Non-pigmented ciliary epithelial cell (primary cell): ENCODE data around the gene TEX53.

ENCODE experiments used
- DNase-seq: peaks from one replicate; pipeline ENCODE4 v3.0.0-alpha.2; 2010; ENCODE audit warnings: low read depth

Gene TEX53

DNA sequence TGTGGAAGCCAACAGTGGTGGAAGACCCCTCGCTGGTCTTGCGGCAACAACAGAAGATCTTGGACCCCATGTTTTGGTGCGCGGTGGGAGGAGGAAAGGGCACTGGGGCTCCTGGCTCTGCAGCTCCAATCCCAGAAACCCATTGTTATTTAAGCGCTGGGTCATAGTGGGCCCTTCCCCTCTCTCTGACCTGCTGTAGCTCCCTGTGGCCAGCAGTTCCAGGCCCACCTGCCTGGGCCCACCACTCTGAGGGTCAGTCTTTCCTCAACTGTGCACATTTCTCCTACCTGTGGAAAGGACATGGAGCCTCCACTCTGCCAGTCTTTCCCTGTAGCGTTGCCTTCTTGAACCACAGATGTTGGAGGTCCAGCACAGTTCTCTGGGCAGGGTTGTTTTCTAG lies at the start of gene TEX53:
TSS of gene TEX53 (minus strand) at position 101 of the 400 bp plus-strand sequence. CDS start at position 70, 31 bp downstream.
- DNase-seq = no peak

DNA sequence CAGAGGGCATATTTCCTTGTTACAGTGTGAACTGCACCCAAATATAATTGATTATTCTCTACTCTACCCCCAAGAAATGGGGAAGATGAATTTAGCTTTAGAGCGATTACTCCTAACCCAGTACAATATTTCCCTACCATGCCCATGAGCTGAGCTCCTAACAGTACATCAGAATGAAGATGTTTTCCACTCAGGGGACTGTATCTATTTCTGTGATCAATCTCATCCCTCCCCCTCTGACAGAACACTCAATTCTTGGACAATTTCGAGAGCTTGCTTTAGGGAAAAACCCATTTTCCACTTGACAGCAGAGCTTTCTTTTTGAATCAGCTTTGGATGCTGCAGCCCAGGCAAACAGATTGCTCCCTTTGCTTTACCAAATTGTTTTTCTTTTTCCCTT lies 49.1 kb upstream of the TEX53 start:
- no peak for DNase-seq

DNA sequence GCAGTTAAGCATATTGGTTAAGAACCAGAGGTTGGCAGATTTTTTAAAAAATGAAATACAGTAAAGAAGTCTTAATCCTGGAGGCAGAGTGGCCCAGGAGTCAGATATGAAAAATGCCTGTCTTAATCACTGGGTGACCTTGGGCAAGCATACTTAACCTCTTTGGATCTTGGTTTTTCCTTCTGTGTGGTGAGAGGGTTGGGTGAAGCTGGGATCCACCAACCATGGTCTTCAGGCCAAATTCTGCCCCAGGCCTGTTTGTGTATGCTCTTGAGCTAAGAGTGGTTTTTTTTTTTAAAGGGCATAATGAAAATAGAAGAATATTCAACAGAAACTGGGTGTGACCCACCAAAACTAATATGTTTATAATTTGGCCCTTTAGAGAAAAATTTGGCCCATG lies 44.4 kb upstream of the TEX53 start:
- DNase-seq = no peak

GRCh38 chr9:114697951-114698351 lies 40.3 kb upstream of the TEX53 start:
- no peak for DNase-seq

- no peak for DNase-seq
These were observed 39.4 kb upstream of the TEX53 start for GRCh38 chr9:114696814-114697544.

GRCh38 chr9:114695948-114696347 lies 38.3 kb upstream of the TEX53 start:
- DNase-seq = no peak

DNA sequence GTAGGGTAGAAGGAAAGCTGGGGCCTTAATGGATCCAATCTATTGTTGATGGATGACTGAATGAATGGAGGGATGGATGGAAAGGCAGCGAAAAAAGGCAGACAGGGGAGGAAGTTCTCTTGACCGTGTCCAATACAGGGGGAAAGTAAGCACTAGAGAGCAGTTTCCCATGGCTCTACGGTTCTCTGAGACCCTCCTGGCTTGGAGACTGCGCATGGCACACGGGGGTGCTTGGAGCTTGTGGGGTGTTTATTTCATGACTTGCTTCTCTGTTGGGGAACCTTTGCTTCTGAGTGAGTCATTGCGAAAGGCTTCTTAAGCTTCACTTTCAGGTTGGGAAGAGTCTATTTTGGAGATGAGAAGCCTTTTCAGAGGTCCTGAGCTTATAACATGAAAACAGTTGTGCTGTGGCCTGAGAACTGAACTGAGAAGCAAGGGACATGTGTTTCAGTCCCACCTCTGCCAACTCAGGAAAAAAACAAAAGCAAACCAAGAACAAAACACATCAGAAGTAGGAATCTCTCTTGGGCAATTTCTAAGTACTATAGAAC lies 37.2 kb upstream of the TEX53 start:
- DNase-seq = no peak

DNA sequence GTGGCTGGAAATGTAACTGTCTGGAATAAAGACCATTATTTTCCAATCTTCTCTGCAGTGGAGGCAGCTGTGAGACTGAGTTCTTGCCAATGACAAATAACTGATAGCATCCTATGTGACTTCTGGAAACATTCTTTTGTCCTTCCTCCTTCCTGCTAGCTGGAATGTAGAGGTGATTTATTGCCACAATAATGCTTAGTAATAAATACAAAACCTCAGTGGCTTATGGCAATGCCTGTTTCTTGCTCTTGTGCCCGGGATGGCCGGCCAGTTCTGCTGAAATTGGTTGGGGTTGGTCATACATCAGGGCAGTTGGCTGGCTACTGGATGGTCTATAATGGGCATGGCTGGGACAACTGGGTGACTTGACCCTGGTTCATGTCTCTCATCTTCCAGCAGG lies 36.5 kb upstream of the TEX53 start:
- no peak for DNase-seq

DNA sequence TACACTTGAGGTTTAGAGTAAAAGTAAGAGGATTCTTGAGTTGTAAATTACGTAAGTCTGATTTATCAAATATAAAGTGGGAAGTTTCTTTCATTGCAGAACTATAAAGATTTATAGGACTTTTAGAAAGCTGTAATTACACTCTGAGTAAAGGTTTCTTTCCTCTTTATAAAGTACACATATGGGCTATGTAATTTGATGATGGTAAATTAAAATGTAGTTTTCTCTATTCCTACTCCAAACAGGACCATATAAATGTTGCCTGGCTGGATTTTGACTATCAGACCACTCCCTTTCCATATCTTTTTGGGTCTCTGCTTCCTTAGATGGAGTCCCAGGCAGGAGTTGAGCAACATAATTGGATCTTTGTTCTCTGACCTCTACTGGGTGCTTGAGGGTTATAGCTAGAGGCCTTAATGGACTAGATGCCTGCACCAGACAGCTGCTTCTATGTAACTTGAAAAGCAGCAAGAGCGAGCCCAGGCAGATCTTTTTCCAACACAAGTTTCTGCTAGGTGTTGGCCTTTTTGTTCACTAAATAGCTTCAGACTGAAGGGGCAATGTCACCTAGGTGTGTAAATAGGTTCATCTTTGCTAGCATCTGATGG lies 35.7 kb upstream of the TEX53 start:
- no peak for DNase-seq

DNA sequence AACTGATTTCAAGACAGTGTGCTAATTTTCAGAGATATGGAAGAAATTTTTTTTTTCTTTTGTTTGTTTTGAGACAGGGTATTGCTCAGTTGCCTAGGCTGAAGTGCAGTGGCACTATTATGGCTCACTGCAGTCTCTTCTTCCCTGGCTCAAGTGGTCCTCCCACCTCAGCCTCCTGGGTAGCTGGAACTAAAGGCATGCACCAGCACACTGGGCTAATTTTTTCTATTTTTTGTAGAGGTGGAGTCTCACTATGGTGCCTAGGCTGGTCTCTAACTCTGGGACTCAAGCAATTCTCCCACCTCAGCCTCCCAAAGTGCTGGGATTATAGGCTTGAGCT lies 34.3 kb upstream of the TEX53 start:
- no peak for DNase-seq

DNA sequence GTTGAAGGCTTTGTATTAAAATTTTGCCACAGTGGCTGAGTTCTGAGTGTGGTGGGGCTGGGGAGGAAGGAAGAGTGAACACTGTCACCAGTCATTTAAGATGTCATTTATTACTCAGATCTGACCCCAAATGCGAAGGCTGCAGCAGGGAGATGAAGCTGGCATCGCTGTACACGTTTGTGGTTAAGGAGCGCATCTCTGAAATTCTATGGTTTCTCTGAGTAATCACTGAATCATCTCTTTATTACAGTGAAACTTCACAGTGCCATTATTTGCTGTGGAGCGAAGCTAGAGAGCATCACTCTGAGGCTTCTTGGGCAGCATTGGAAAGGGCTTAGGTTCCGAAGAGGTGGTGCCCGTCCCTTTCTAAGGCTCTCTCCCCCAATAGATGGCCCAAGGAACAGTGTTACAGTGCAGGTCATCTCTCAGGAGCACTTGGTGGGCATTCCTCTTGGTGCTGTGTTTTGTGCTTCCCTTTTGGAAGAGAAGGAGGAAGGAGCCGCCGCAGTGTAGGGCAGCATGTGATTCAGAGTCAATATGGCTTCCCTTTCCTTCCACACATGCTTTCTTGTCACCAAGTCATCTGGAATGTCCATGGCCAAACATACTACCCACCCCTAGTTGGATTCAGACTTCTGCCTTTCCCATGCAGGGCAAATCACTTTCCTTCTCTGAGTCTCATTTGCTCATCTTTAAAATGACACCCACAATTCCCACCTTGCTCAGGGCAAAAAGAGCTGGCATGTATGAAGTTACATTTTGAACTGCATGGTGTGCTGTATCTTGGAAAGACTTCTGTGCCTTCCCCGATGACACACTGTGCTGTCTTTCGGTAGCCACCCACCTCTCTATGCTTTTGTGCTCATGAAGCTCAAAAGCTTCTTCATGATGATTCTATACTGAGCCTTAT lies 33.7 kb upstream of the TEX53 start:
- DNase-seq = peak; percentile 72

DNA sequence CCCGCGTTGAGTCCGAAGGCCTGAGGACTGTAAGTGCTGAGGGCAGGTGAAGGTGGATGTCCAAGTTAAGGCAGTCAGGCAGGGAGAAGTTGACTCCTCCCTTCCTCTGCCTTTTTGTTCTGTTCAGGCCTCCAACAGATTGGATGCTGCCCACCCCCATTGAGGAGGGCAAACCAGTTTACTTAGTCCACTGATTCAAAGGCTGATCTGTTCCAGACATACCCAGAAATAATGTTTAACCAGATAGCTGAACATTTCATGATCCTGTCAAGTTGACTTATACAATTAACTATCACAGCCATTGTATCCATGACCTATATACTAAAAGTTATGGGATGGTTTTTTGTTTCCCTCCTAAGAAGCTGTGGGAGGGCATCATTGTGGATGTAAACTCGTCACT lies 32.7 kb upstream of the TEX53 start:
- no peak for DNase-seq

- DNase-seq = no peak
These were observed 32.2 kb upstream of the TEX53 start for GRCh38 chr9:114689813-114690212.

DNA sequence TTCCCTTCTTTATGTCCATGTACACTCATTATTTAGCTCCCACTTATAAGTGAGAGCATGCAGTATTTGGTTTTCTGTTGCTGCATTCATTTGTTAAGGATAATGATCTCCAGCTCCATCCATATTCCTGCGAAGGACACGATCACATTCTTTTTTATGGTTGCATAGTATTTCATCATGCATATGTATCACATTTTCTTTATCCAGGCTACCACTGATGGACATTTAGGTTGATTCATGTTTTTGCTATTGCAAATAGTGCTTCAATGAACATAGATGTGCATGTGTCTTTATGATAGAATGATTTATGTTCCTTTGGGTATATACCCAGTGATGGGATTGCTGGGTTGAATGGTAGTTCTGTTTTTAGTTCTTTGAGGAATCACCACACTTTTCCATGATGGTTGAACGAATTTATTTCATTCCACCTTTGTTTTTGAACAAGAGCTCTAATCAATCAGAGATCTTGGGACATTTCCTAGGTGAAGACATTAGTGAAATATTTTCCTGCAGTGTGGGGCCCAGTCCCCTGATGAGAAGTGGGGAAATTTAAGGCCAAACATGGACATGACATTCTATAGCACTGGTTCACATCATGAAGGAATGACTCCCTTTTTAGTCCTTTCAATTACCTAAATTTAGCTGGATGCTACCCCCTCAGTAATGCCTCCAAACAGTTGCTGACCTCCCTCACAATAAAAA lies 31.5 kb upstream of the TEX53 start:
- no peak for DNase-seq

DNA sequence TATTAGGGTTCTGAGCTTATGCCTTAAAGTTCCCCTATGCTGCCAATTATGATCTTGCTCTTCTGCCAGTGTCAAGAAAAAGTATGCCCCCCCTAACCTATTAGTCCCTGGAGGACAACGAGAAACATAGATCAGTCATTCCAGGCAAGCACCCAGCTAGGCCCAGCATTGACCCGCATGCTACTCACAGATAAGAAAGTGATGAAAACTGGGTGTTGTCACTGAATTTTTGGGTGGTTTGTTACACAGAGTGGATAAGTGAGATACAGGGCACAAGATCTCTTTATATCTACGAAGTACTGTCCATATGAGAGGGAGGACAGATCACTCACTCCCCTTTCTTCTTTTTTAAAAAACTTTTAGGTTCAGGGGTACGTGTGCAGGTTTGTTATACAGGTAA lies 30.8 kb upstream of the TEX53 start:
- no peak for DNase-seq

GRCh38 chr9:114687034-114687433 lies 29.4 kb upstream of the TEX53 start:
- no peak for DNase-seq

GRCh38 chr9:114685951-114686350 lies 28.3 kb upstream of the TEX53 start:
- no peak for DNase-seq

- no peak for DNase-seq
These were observed 26.4 kb upstream of the TEX53 start for GRCh38 chr9:114684036-114684435.

- DNase-seq = no peak
These were observed 25.2 kb upstream of the TEX53 start for GRCh38 chr9:114682846-114683245.

DNA sequence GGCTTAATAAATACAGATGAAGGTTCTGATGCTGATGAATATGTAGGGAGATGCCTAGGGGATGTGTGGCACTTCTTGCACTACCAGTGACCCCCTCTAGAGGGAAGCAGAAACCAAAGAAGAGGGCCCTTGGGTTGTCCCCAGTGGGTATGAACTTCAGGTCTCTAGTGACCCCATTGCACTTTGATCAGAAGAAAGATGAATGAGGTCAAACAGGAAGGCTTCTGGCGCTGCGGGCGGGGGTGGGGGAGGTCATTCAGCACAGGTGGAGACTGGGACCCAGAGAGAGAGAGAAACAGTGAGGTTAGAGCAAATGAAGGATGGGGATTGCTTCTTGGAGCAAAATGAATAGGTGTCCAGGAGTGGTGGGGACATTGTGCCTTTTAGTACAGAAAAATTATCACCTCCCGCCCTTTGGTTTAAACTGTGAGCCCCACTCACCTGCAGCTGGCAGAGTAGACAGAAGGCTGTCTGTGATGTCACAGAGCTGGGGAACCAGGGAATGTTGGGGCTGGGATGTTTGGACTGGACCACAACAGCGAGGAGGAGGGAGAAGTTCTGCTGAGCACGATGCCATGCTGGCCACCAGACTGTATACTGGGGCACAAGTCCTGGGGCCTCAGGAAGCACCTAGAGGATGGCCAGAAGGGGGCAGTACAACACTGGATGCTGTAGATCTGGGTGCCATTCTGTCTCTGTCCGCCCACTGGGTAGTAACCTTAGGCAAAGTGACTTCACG lies 24.2 kb upstream of the TEX53 start, which contains the start of gene TEX48:
TSS of gene TEX48 (minus strand) at position 599 of the 739 bp plus-strand sequence. CDS start 10,469 bp downstream, outside the sequence.
- DNase-seq = no peak
